NCI-H1930 (cell line): ENCODE data around the gene PTPRH.

ENCODE experiments used
- DNase-seq, 2 experiments: peaks; one replicate each; lab custom pipeline; 2025; lab: John Stamatoyannopoulos, UW

The PTPRH gene

DNA sequence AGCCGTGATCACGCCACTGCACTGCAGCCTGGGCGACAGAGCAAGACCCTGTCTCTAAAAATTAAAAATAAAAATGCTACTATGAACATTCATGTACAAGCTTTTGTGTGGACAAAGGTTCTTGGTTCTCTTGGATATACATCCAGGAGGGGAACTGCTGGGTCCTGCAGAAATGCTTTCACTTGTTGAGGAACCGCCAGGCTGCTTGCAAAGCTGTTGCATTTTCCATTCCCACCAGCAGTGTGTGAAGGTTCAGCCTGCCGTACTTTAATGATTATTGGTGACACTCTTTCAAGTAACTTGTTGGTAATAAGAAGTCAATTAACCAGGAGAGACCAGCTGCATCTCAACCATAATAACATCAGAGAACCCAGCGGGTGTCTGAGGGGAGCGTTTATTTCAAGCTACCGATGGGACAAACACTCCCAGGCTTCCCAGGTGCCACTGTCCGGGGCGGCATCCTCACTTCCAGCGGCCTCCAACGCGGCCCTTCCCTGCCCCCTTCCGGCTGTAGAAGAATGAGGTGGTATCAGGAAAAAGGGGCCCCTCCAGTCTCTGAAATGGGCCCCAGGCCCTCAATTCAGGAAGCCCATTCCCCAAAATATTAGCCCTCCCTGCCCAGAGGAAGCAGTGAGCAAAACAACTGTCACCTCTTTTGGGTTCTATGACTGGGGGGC is 76.7 kb downstream of the PTPRH start:
- DNase-seq: no peak

DNA sequence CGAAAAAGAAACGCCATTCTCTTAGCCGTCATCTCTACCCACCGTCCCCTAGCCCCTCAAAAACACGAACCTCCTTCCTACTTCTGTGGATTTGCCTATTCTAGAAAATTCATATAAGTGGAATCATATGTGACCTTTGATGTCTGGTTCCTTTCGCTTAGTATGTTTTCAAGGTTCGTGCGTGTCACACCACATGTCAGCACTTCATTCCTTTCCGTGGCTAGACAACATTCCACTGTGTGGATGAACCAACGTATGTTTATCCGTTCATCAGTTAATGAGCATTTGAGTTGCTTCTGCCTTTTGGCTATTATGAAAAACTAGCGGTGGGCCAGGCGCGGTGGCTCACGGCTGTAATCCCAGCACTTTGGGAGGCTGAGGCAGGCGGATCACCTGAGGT is 77.9 kb downstream of the PTPRH start:
- no peak for DNase-seq
